D721Med (cell line): ENCODE results near the gene MCU.

Source experiments
- DNase-seq: peaks from one replicate; pipeline ENCODE4 v3.0.0; 2011; ENCODE audit warnings: low spot score; ENCODE audit not compliant: insufficient read length
- FAIRE-seq: peaks from 2 replicates; lab custom pipeline; 2011; peaks lifted over from hg19 to GRCh38; lab: Jason Lieb, UNC
- CTCF ChIP-seq: IDR thresholded peaks from 2 replicates; pipeline ENCODE4 v1.5.1; 2012; ENCODE audit warnings: mild to moderate bottlenecking, control low read depth; ENCODE audit not compliant: insufficient read depth; ENCODE audit errors: missing control alignments

MCU gene

GRCh38 chr10:72883861-72884260, 191.9 kb downstream of the MCU start:
- FAIRE-seq = no peak
- no peak for DNase-seq
- TF ChIP-seq CTCF = no peak

GRCh38 chr10:72885953-72886352, 194.0 kb downstream of the MCU start:
- FAIRE-seq (no peak), DNase-seq (no peak)
- no peak for TF ChIP-seq CTCF

DNA sequence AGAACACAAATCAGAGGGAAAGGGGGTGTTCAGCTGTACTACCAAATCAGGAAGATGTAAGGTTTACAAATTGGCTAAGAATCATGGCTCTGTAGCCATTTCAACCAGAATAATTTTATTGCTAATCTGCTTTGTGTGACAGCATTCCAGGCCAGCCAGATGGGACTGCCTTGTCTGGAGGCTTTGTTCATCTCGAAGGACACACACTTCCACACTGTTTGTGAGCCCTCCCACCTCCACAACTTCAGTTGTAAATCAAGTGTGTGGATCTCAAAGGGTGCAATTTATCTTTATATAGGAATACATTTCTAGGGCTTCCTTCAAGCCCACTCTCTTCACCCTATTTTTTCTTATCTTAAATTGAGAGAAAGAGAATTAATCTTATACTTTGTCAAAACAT, 194.7 kb downstream of the MCU start:
- DNase-seq (no peak), FAIRE-seq (no peak)
- no peak for TF ChIP-seq CTCF

DNA sequence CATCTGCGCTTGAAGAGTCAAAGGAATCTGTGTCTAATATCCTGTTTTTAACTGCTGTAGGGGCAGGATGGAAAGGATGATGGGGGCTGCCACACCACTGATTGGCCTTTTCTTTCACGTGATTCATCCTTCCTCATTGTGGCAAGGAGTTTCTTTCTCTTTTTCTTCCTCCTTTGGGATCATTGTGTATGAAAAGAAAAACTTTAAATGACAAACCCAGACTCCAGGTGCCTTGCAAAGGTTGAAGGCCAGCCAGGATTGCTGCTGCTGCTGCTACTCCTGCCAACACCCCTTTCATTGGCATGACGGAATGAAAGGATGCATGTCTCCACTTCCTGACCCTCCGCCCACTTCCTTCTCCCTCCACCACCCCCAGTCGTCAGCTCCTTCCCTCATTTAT, 195.1 kb downstream of the MCU start:
- FAIRE-seq = no peak
- TF ChIP-seq CTCF = no peak
- DNase-seq = no peak

- TF ChIP-seq CTCF = no peak
- FAIRE-seq (no peak), DNase-seq (no peak)
Observed at GRCh38 chr10:72888151-72888638, 196.3 kb downstream of the MCU start.

- DNase-seq = no peak
- FAIRE-seq = no peak
- TF ChIP-seq CTCF = no peak
Observed at GRCh38 chr10:72889391-72889831, 197.5 kb downstream of the MCU start.

GRCh38 chr10:72890086-72890485, 198.1 kb downstream of the MCU start:
- FAIRE-seq (no peak), DNase-seq (no peak)
- TF ChIP-seq CTCF = no peak
